Left lung (tissue), 14 donors: ENCODE measurements around the gene HSD17B7. TPM values are rescaled to one million over a fixed set of nuclear protein-coding genes. Genes with fewer than 3 reads are reported as not detected.
"Not testable (repeated sequence)": the region's sequence is repeated elsewhere in the genome, so short reads cannot be mapped to it uniquely, and the experiment has no call there.

Experiments used
- ATAC-seq: fragments of 200-7000 bp; cut with Tn5 transposase; one replicate; pipeline ENCODE4 v1.9.1; 2020; ENCODE audit warnings: moderate library complexity
- DNase-seq, 4 donors: peaks; one replicate each; pipeline ENCODE4 v3.0.0-alpha.2; 2013 to 2020
- H3K27ac ChIP-seq, 2 donors: fragments of 200-600 bp; sonication (generic) in 1 of 2; one replicate each; pipeline versions ENCODE4 v1.5.0 to v1.8.0; 2020 to 2021
- H3K27me3 ChIP-seq, 2 donors: fragments of 200-600 bp; sonication (generic) in 1 of 2; one replicate each; pipeline versions ENCODE4 v1.5.0 to v1.8.0; 2020 to 2021
- H3K36me3 ChIP-seq, 2 donors: fragments of 200-600 bp; sonication (generic) in 1 of 2; one replicate each; pipeline versions ENCODE4 v1.5.0 to v1.8.0; 2020 to 2021
- H3K4me1 ChIP-seq, 2 donors: fragments of 200-600 bp; one replicate each; pipeline ENCODE4 v1.8.0; 2021
- H3K4me3 ChIP-seq, 2 donors: fragments of 200-600 bp; sonication (generic) in 1 of 2; one replicate each; pipeline versions ENCODE4 v1.5.0 to v1.8.0; 2020 to 2021; ENCODE audit warnings: mild to moderate bottlenecking in 1 of 2
- H3K9me3 ChIP-seq, 2 donors: fragments of 200-600 bp; sonication (generic) in 1 of 2; one replicate each; pipeline versions ENCODE4 v1.5.0 to v1.8.0; 2020 to 2021
- intact Hi-C, 2 donors: fragments of 100-400 bp; cut with DNase I; formaldehyde crosslinking; loops; one replicate each; pipeline versions ENCODE4 v1.11.2 to v1.14.2; 2022
- long read RNA-seq, 12 donors: library from polyadenylated mRNA in 2 of 12; unstranded in 2 of 12; transcript quantifications; one replicate each; pipeline ENCODE4 v2.0.0 and lab custom pipeline, GENCODE V29; 2019 to 2026
- polyA plus RNA-seq, 6 donors: library from polyadenylated mRNA; unstranded; fragments of 120-200 nt; gene quantifications; one replicate each; pipeline ENCODE4 v1.2.1, GENCODE V29; 2013; ENCODE audit not compliant: insufficient read length in 6 of 6
- total RNA-seq, 2 donors: library from RNA; stranded (reverse); fragmentation: NEBNext Ultra II Directional; extraction: Animal tissue kit (Norgen Biotek cat#: 25700); gene quantifications; one replicate each; pipeline ENCODE4 v1.2.1, GENCODE V29; 2021
- TF ChIP-seq, protein P1 (sequence below), 2 donors: fragments of 200-600 bp; sonication (generic) in 1 of 2; IDR thresholded peaks; one replicate each; pipeline versions ENCODE4 v1.5.0 to v1.8.0; 2021; ENCODE audit warnings: antibody characterized with exemption in 2 of 2
- donor health status: DM: no; HTN: yes; CAD: no.
- donor health status: DM: no; HTN: no; CAD: no.

The HSD17B7 gene, protein sequence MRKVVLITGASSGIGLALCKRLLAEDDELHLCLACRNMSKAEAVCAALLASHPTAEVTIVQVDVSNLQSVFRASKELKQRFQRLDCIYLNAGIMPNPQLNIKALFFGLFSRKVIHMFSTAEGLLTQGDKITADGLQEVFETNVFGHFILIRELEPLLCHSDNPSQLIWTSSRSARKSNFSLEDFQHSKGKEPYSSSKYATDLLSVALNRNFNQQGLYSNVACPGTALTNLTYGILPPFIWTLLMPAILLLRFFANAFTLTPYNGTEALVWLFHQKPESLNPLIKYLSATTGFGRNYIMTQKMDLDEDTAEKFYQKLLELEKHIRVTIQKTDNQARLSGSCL
- total RNA-seq (10 to 100 TPM; 19.7 to 33.7 TPM), polyA plus RNA-seq (10 to 100 TPM; 16.4 to 26.5 (median 22.2) TPM)
- long read RNA-seq, donor 1, transcript HSD17B7-201 (9 exons, 1,190 nt) = major isoform, 8 of 15 reads
- long read RNA-seq, donor 1, partial matches to known transcripts = 5 of 15 reads
- long read RNA-seq, donor 1, other reads (novel, unspliced or antisense) = 0 of 15 reads
- long read RNA-seq, donor 2 = 0 reads
- long read RNA-seq, donor 3, partial matches to known transcripts = 0 of 4 reads
- long read RNA-seq, donor 3, other reads (novel, unspliced or antisense) = 0 of 4 reads
- long read RNA-seq, donor 4, transcript HSD17B7-201 (9 exons, 1,190 nt) = major isoform, 17 of 18 reads
- long read RNA-seq, donor 4, partial matches to known transcripts = 0 of 18 reads
- long read RNA-seq, donor 4, other reads (novel, unspliced or antisense) = 1 of 18 reads
- long read RNA-seq, donor 5, partial matches to known transcripts = 0 of 6 reads
- long read RNA-seq, donor 5, other reads (novel, unspliced or antisense) = 0 of 6 reads
- long read RNA-seq, donor 6, partial matches to known transcripts = 0 of 5 reads
- long read RNA-seq, donor 6, other reads (novel, unspliced or antisense) = 0 of 5 reads
- long read RNA-seq, donor 7, partial matches to known transcripts = 0 of 2 reads
- long read RNA-seq, donor 7, other reads (novel, unspliced or antisense) = 0 of 2 reads
- long read RNA-seq, donor 8, partial matches to known transcripts = 0 of 3 reads
- long read RNA-seq, donor 8, other reads (novel, unspliced or antisense) = 0 of 3 reads
- long read RNA-seq, donor 9 = 0 reads
- long read RNA-seq, donor 10, transcript HSD17B7-201 (9 exons, 1,190 nt) = major isoform, 21 of 25 reads
- long read RNA-seq, donor 10, partial matches to known transcripts = 2 of 25 reads
- long read RNA-seq, donor 10, other reads (novel, unspliced or antisense) = 1 of 25 reads
- long read RNA-seq, donor 11, partial matches to known transcripts = 5 of 9 reads
- long read RNA-seq, donor 11, other reads (novel, unspliced or antisense) = 0 of 9 reads
- long read RNA-seq, donor 12, partial matches to known transcripts = 0 of 3 reads
- long read RNA-seq, donor 12, other reads (novel, unspliced or antisense) = 0 of 3 reads

DNA sequence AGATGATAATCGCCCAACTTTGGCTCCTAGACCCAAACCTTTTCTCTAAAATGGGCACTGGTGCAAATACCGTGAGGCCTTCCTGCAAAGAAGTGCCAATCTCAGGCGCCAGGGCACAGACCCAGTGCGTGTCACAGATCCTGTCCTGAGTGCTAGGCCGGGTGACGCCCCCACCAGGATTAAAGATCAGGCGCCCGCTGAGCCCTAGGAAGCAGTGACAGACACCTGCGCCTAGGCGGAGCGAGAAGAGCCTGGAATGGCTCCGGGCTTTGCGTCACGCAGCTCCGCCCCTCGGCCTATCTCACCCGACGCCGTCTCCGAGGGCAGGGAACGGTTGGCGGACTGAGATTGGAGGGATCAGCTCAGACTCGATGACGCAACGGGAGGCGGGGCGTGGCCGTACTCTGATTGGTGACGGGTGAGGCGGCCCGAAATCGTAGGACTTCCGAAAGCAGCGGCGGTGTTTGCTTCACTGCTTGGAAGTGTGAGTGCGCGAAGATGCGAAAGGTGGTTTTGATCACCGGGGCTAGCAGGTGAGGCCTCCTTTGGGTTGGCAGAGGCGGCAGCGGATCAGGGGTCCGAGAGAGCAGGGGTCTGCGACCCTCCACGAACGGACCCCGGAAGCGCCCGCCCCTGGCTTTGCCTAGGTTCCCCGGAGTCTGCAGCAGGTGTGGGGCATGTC lies at the start of gene HSD17B7:
Gene HSD17B7, plus strand, starts transcription at position 400 of the 682 bp plus-strand sequence. Its CDS starts 99 bp downstream, at position 499.
- not testable (repeated sequence) for H3K27me3 ChIP-seq

GRCh38 chr1:162740755-162741154 lies 49.7 kb upstream of the HSD17B7 start:
- H3K27me3 ChIP-seq = no peaks in the 10 kb centered on the region
- DNase-seq = no peak
- TF ChIP-seq, protein P1, sequence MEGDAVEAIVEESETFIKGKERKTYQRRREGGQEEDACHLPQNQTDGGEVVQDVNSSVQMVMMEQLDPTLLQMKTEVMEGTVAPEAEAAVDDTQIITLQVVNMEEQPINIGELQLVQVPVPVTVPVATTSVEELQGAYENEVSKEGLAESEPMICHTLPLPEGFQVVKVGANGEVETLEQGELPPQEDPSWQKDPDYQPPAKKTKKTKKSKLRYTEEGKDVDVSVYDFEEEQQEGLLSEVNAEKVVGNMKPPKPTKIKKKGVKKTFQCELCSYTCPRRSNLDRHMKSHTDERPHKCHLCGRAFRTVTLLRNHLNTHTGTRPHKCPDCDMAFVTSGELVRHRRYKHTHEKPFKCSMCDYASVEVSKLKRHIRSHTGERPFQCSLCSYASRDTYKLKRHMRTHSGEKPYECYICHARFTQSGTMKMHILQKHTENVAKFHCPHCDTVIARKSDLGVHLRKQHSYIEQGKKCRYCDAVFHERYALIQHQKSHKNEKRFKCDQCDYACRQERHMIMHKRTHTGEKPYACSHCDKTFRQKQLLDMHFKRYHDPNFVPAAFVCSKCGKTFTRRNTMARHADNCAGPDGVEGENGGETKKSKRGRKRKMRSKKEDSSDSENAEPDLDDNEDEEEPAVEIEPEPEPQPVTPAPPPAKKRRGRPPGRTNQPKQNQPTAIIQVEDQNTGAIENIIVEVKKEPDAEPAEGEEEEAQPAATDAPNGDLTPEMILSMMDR (IDR thresholded peaks at IDR 0.05) = no peak
- H3K27ac ChIP-seq = no peak overlapping the region
- ATAC-seq = no peak
- no peaks in the 10 kb centered on the region for H3K36me3 ChIP-seq
- H3K9me3 ChIP-seq = no peaks in the 10 kb centered on the region
- peaks cover 0 to 9% of the 10 kb centered on the region in 2 donors for H3K4me1 ChIP-seq
- intact Hi-C loops = no loop called here
- no peak overlapping the region for H3K4me3 ChIP-seq

More for the DNA sequence above, at the start of gene HSD17B7:
- intact Hi-C loops, H3K4me1 ChIP-seq, H3K36me3 ChIP-seq, H3K9me3 ChIP-seq: not testable (repeated sequence)
- H3K27ac ChIP-seq = peak within 1 kb of the TSS; percentile 75 to 87
- H3K4me3 ChIP-seq = peak within 1 kb of the TSS; percentile 27 to 48
- DNase-seq (peak; percentile 28 to 91 (median 72)), ATAC-seq (peak; percentile 99)

DNA sequence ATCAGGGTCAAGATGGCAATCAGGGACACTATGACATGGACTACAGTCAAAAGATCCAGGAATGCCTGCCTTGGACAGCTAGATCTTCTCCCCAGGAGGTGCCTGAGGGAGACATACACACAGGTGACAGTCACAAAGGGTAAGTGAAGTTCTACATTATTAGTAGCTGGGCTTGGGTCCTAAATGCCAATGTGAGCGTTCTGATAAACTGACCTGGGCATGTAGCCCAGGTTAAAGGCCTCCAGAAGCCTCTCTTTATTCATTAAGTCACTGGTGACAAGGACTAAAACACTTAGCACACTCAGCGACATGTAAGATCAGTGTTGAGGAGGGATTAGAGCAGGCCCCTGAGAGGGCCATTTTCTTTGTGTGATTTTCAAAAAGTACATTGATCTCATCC lies 48.9 kb upstream of the HSD17B7 start:
- ATAC-seq = no peak
- Histone ChIP-seq H3K27ac (no peak overlapping the region), H3K9me3 (no peaks in the 10 kb centered on the region), H3K4me1 (peaks cover 0 to under 1% of the 10 kb centered on the region in 2 donors), H3K36me3 (no peaks in the 10 kb centered on the region), H3K27me3 (no peaks in the 10 kb centered on the region), H3K4me3 (no peak overlapping the region)
- TF ChIP-seq, protein P1 (IDR thresholded peaks at IDR 0.05) = no peak
- no peak for DNase-seq
- intact Hi-C loops = no loop called here

GRCh38 chr1:162746264-162746942 lies 44.1 kb upstream of the HSD17B7 start:
- H3K9me3 ChIP-seq, ATAC-seq, H3K36me3 ChIP-seq, H3K4me1 ChIP-seq, H3K4me3 ChIP-seq, intact Hi-C loops, H3K27ac ChIP-seq, H3K27me3 ChIP-seq: not testable (repeated sequence)
- DNase-seq = peak in 1 of 4 donors; percentile 34

DNA sequence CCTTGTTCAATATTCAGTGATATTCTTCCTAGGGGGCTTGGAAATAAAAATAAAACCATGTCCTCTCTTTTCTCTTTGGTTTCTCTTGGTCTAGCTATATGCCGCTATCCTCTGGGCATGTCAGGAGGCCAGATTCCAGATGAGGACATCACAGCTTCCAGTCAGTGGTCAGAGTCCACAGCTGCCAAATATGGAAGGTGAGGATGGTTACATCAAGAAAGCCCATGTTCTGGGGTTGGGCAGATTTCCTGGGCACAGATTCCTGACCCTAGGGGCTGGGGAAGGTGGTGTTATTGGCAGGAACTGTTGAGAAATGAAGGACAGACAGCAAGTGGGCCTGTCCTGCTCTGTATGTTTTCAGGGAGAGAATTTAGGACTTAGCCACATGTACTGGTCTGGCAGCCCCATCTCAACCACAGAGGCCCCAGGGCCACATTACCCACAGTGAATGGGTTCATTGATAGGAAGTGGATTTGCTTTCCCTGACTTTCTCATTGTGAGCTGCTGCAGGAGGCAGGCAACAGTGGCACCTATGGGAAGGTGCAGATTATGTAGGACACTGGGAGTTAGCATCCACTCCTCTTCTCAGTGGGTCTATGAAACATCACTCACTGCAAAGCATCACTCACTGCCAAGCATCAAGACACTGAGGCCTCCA lies 37.4 kb upstream of the HSD17B7 start:
- Histone ChIP-seq H3K9me3 (peaks cover 0 to 4% of the 10 kb centered on the region in 2 donors), H3K27ac (no peak overlapping the region), H3K4me1 (no peaks in the 10 kb centered on the region), H3K36me3 (no peaks in the 10 kb centered on the region), H3K27me3 (no peaks in the 10 kb centered on the region), H3K4me3 (no peak overlapping the region)
- ATAC-seq (no peak), DNase-seq (no peak)
- intact Hi-C loops = no loop called here
- TF ChIP-seq, protein P1 (IDR thresholded peaks at IDR 0.05) = no peak
